Colonic mucosa (tissue), 4 donors: ENCODE measurements around the gene BCAS3. TPM values are rescaled to one million over a fixed set of nuclear protein-coding genes. Genes with fewer than 3 reads are reported as not detected.

Source experiments
- DNase-seq: peaks from one replicate; pipeline ENCODE4 v3.0.0-alpha.2; 2020
- H3K27ac ChIP-seq: fragments of 200-600 bp; one replicate; pipeline ENCODE4 v1.8.0; 2021
- H3K27me3 ChIP-seq: fragments of 200-600 bp; one replicate; pipeline ENCODE4 v1.8.0; 2021
- H3K36me3 ChIP-seq: fragments of 200-600 bp; one replicate; pipeline ENCODE4 v1.8.0; 2021
- H3K4me1 ChIP-seq: fragments of 200-600 bp; one replicate; pipeline ENCODE4 v1.8.0; 2021; ENCODE audit warnings: mild to moderate bottlenecking
- H3K4me3 ChIP-seq: fragments of 200-600 bp; one replicate; pipeline ENCODE4 v1.8.0; 2021
- H3K9ac ChIP-seq, 2 donors: one replicate each; pipeline ENCODE4 v1.7.0; 2013; ENCODE audit warnings: control low read depth in 2 of 2, low read depth in 2 of 2, low read length in 2 of 2
- H3K9me3 ChIP-seq: fragments of 200-600 bp; one replicate; pipeline ENCODE4 v1.8.0; 2021
- intact Hi-C: fragments of 100-400 bp; cut with DNase I; formaldehyde crosslinking; loops from one replicate; pipeline ENCODE4 v1.14.1; 2022
- total RNA-seq, 2 donors: library from RNA; stranded (reverse); fragmentation: NEBNext Ultra II Directional in 1 of 2; extraction: Animal tissue kit (Norgen Biotek cat#: 25700) in 1 of 2; gene quantifications; one replicate each; pipeline ENCODE4 v1.2.1, GENCODE V29; 2021
- TF ChIP-seq, protein P1 (sequence below): fragments of 200-600 bp; IDR thresholded peaks from one replicate; pipeline ENCODE4 v1.8.0; 2022; ENCODE audit warnings: antibody characterized with exemption, mild to moderate bottlenecking
- donor health status: healthy.
- donor health status: DM: no; HTN: no; CAD: no.
- donor health status: DM: no; HTN: no; CAD: no.

Gene BCAS3
- total RNA-seq, 2 donors from 2014 or later, result 11.0 to 17.8 TPM

DNA sequence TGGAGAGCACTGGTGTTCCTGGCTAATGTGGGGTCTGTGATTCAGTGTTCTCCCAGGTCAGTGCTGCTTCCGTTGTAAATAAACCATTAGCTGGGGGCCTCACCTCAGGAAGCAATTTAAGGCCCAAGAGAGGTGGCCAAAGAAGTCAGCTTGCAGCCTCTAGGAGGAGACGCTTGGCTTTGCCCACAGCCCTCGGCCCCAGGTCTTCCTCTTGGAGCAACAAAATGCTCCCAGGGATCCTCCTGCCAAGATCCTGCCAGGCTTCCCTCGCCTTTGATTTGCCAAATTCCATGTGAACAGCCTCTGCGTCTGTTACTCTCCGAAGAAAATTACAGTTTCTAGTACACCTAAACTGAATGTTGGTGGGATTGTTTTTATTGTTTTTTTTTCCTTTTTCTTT, 659.6 kb downstream of the BCAS3 start:
- H3K9ac ChIP-seq, result no peak overlapping the region
- TF ChIP-seq, protein P1, sequence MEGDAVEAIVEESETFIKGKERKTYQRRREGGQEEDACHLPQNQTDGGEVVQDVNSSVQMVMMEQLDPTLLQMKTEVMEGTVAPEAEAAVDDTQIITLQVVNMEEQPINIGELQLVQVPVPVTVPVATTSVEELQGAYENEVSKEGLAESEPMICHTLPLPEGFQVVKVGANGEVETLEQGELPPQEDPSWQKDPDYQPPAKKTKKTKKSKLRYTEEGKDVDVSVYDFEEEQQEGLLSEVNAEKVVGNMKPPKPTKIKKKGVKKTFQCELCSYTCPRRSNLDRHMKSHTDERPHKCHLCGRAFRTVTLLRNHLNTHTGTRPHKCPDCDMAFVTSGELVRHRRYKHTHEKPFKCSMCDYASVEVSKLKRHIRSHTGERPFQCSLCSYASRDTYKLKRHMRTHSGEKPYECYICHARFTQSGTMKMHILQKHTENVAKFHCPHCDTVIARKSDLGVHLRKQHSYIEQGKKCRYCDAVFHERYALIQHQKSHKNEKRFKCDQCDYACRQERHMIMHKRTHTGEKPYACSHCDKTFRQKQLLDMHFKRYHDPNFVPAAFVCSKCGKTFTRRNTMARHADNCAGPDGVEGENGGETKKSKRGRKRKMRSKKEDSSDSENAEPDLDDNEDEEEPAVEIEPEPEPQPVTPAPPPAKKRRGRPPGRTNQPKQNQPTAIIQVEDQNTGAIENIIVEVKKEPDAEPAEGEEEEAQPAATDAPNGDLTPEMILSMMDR, result no peak
- no peak for DNase-seq
- H3K9me3 ChIP-seq, result no peaks in the 10 kb centered on the region
- H3K4me1 ChIP-seq, result peaks cover 5% of the 10 kb centered on the region
- peaks cover 26% of the 10 kb centered on the region for H3K27me3 ChIP-seq
- no peaks in the 10 kb centered on the region for H3K36me3 ChIP-seq
- H3K4me3 ChIP-seq, result no peak overlapping the region
- H3K27ac ChIP-seq, result no peak overlapping the region
- intact Hi-C loops, result no loop called here

DNA sequence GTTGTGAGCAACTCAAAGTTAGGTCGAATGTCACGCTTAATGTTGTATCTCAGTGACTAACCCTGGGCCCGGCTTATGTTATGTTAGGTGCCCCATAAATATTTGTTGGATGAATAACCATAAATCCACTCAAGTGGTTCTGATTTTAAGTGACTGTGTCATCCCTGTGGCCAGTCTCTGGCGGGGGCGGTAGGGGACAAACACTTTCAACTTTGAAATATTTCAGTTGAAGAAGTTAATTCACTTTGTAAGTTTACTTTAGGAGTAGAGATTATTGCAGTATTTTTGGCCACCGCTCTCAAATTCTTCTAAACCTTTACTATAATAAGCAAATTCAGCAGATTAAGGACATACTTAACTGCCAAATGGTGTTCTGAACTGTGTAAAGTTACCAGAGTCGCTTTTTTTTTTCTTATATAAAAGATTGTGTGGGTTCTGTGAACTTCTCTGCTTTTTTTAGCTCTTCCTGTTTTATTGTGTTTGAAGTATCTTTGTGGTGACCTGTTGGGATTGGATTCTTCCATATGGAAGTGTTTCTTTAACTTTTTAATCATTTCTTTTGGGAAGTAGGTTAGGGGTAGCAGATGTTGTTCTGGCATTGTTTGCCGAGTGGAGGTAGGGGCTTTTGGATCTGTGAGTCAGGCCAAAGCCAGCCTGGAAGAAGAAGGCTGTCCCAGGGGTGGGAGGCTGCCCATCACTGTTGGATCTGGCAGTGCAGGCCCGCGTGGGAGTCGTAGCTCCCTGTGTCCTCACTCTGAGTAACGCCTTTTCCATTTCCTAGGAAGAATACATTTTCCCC, 660.5 kb downstream of the BCAS3 start:
- intact Hi-C loops, result no loop called here
- Histone ChIP-seq H3K4me1 (peaks cover 5% of the 10 kb centered on the region), H3K9ac (no peak overlapping the region), H3K36me3 (no peaks in the 10 kb centered on the region), H3K4me3 (no peak overlapping the region), H3K9me3 (no peaks in the 10 kb centered on the region), H3K27me3 (peaks cover 26% of the 10 kb centered on the region), H3K27ac (no peak overlapping the region)
- no peak for DNase-seq
- TF ChIP-seq, protein P1, result no peak

DNA sequence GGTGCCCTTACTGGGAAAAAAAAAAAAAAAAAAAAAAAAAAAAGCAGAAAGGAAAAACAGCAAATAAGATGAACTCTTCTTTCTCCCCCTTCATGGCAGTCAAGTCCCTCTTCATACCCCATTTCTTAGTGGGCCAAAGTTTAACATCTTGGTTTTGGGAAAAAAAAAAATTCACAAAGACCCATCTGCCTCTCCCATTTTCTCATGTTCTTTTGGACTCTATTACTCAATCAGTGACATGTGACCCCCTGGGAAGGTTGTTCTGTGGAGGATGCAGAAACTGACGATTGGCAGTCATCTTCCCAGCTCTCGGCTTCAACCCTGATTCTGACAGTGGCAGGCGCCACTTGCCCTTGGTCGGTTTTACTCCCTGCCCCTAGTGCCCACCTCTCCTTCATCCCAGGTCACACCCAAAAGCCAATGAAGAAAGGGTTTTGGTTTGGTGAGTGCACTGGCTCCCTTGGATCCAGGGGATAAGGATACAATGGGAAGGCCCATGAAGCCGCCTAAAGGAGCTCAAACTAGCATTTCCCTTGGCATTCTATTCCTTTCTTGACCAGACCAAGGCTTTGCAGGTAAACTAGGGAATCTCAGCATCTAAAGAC, 661.3 kb downstream of the BCAS3 start:
- Histone ChIP-seq H3K4me3 (no peak overlapping the region), H3K27ac (no peak overlapping the region), H3K9ac (no peak overlapping the region)

DNA sequence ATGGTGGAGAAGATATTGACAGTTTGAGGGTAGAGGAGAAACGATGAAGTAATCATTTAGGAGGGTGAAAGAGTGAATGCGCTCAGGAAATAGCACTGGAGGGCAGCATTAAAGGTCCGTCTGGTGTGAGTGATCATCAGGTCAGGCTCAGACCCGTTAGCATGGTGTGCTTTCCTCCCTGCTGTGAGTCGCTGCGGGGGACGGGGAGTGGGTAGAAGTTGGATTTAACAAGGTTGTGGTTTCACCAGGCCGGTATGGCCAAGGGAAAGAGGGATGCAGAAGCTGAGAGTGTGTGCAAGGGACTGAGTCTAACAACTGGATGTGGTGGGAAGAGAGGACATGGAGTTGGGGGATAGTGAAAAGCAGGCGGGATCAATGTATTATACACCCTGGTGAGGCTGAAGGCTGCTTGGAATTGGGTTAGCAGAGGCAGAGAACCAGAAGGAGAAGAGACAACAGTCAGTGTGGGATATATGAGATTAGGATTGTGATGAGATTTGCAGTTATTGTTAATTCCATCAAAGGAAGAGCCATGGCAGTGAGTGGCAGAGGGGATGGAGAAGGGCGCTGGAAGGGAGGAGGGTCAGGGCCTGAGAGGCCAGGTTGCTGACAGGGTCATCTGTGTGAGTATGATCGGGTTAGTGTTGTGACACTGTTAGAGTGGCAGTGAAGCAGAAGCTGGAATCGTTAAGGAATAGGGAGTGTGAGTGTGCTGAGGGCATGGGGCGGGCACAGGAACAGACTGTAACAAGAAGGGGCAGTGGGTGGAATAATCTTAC, 663.0 kb downstream of the BCAS3 start:
- intact Hi-C loops, result no loop called here
- Histone ChIP-seq H3K9ac (no peak overlapping the region), H3K4me3 (no peak overlapping the region), H3K4me1 (peaks cover 3% of the 10 kb centered on the region), H3K27me3 (peaks cover 14% of the 10 kb centered on the region), H3K27ac (no peak overlapping the region), H3K36me3 (no peaks in the 10 kb centered on the region), H3K9me3 (no peaks in the 10 kb centered on the region)
- TF ChIP-seq, protein P1, result no peak
- no peak for DNase-seq

More for the DNA sequence above, 661.3 kb downstream of the BCAS3 start:
- Histone ChIP-seq H3K27me3 (peaks cover 22% of the 10 kb centered on the region), H3K36me3 (no peaks in the 10 kb centered on the region), H3K4me1 (peaks cover 5% of the 10 kb centered on the region), H3K9me3 (no peaks in the 10 kb centered on the region)
- TF ChIP-seq, protein P1, result no peak
- DNase-seq, result no peak
- intact Hi-C loops, result no loop called here

DNA sequence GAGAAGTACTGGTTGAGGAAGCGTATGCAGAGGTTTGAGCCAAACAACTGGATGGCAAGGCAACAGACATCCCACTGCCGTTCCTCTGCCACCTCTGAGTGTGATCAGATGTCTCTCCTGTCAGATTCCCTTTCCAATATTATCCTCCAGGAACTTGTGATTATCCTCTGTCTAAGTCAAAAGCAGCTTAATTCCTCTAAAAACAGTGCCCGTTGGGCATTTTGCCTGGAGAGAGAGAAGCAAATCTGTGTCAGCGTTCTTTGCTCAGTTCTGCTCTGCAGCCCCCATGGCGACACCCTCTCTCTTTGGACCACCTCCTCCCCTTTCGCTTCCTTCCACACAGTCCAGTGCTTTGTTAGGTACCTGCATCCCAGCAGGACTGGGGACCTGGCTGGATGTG, 665.9 kb downstream of the BCAS3 start:
- DNase-seq, result no peak
- no peaks in the 10 kb centered on the region for H3K9me3 ChIP-seq
- H3K36me3 ChIP-seq, result no peaks in the 10 kb centered on the region
- H3K4me3 ChIP-seq, result no peak overlapping the region
- peaks cover 14% of the 10 kb centered on the region for H3K27me3 ChIP-seq
- no peaks in the 10 kb centered on the region for H3K4me1 ChIP-seq
- H3K27ac ChIP-seq, result no peak overlapping the region
- intact Hi-C loops, result no loop called here
- no peak overlapping the region for H3K9ac ChIP-seq
- TF ChIP-seq, protein P1, result no peak
